Endothelial cell (in vitro differentiated cells): Measurements from ENCODE around the gene TCL1A. TPM values are rescaled to one million over a fixed set of nuclear protein-coding genes. Genes with fewer than 3 reads are reported as not detected.

Experiments
- DNase-seq: peaks from one replicate; pipeline ENCODE4 v3.0.0; 2021; ENCODE audit warnings: low spot score
- H3K27ac Mint-ChIP-seq: one replicate; pipeline ENCODE4 v1.8.0; 2021; ENCODE audit warnings: mixed read lengths, inconsistent platforms; ENCODE audit not compliant: unreplicated experiment
- H3K27me3 Mint-ChIP-seq: one replicate; pipeline ENCODE4 v1.8.0; 2021; ENCODE audit warnings: mild to moderate bottlenecking, moderate library complexity, mixed read lengths, inconsistent platforms; ENCODE audit not compliant: unreplicated experiment
- H3K36me3 Mint-ChIP-seq: one replicate; pipeline ENCODE4 v1.8.0; 2021; ENCODE audit warnings: mild to moderate bottlenecking, low read depth, mixed read lengths, inconsistent platforms; ENCODE audit not compliant: unreplicated experiment
- H3K4me1 Mint-ChIP-seq: one replicate; pipeline ENCODE4 v1.8.0; 2021; ENCODE audit warnings: mild to moderate bottlenecking, mixed read lengths, inconsistent platforms; ENCODE audit not compliant: unreplicated experiment
- H3K4me3 Mint-ChIP-seq: one replicate; pipeline ENCODE4 v1.8.0; 2021; ENCODE audit warnings: mild to moderate bottlenecking, mixed read lengths, inconsistent platforms; ENCODE audit not compliant: unreplicated experiment
- H3K9me3 Mint-ChIP-seq: one replicate; pipeline ENCODE4 v1.8.0; 2021; ENCODE audit warnings: mixed read lengths, inconsistent platforms; ENCODE audit not compliant: unreplicated experiment
- CTCF ChIP-seq: fragments of 200-600 bp; sonication (generic); IDR thresholded peaks from one replicate; pipeline ENCODE4 v1.5.0; 2021; ENCODE audit warnings: antibody characterized with exemption; ENCODE audit not compliant: unreplicated experiment
- total RNA-seq: library from RNA; stranded (reverse); fragmentation: NEBNext Ultra II Directional; extraction: Animal tissue kit (Norgen Biotek cat#: 25700); gene quantifications from one replicate; pipeline ENCODE4 v1.2.1, GENCODE V29; 2021; ENCODE audit not compliant: unreplicated experiment

Gene TCL1A
- total RNA-seq, 1 donor from 2014 or later, result not detected

DNA sequence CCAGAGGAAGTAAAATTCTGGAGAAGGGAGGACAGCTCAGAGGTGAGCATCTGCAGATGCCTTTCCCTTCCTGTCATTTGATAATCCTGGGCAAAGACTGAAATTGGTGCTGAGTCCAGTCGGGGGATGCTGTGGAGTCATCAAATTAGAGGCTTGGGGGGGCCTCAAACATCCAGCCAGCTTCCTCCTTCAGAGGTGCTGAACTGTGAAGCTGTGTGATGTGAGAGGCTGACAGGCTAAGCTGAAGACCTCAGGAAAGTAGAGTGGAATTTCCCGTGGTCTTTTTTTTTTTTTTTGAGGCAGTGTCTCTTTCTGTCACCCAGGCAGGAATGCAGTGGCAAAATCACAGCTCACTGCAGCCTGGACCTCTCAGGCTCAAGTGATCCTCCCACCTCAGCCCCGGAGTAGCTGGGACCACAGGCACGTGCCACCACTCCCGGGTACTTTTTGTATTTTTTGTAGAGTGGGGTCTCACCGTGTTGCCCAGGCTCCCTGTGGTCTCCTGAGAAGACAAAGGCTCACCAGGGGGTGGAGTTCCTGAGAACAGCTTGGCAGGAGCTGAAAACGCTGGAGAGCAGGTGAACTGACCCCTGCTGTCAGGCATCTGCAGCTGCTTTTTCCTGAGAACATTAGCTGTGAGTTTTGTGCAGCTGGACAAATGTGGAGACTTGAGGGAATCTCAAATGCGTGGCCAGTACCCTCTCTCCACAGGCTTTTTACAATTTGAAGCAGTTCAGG is 33.8 kb downstream of the TCL1A start:
- H3K27ac Mint-ChIP-seq, result no peak overlapping the region
- no peaks in the 10 kb centered on the region for H3K36me3 Mint-ChIP-seq
- H3K27me3 Mint-ChIP-seq, result no peaks in the 10 kb centered on the region
- no peak overlapping the region for H3K4me3 Mint-ChIP-seq
- H3K4me1 Mint-ChIP-seq, result no peaks in the 10 kb centered on the region
- TF ChIP-seq CTCF, result no peak
- H3K9me3 Mint-ChIP-seq, result no peaks in the 10 kb centered on the region
- no peak for DNase-seq

DNA sequence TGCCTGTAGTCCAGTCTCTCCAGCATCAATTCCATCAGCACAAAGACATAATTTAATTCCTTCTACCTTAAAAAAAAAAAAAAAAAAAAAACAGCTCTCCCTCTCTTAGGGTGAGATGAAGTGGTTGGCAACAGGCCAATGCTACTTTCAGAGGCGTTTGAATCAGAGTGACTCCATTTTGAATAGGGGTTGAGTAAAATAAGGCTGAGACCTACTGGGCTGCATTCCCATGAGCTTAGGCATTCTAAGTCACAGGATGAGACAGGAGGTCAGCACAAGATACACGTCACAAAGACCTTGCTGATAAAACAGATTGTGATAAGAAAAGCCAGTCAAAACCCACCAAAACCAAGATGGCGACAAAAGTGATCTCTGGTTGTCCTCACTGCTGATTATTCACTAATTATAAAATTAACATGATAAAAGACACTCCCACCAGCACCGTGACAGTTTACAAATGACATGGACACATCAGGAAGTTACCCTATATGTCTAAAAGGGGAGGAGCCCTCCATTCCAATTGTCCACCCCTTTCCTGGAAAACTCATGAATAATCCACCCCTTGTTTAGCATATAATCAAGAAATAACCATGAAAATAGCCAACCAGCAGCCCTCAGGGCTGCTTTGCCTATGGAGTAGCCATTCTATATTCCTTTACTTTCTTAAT is 34.6 kb downstream of the TCL1A start:
- no peak overlapping the region for H3K4me3 Mint-ChIP-seq
- no peak overlapping the region for H3K27ac Mint-ChIP-seq
- no peaks in the 10 kb centered on the region for H3K4me1 Mint-ChIP-seq
- H3K9me3 Mint-ChIP-seq, result no peaks in the 10 kb centered on the region
- H3K27me3 Mint-ChIP-seq, result no peaks in the 10 kb centered on the region
- no peaks in the 10 kb centered on the region for H3K36me3 Mint-ChIP-seq
- TF ChIP-seq CTCF, result no peak
- no peak for DNase-seq

DNA sequence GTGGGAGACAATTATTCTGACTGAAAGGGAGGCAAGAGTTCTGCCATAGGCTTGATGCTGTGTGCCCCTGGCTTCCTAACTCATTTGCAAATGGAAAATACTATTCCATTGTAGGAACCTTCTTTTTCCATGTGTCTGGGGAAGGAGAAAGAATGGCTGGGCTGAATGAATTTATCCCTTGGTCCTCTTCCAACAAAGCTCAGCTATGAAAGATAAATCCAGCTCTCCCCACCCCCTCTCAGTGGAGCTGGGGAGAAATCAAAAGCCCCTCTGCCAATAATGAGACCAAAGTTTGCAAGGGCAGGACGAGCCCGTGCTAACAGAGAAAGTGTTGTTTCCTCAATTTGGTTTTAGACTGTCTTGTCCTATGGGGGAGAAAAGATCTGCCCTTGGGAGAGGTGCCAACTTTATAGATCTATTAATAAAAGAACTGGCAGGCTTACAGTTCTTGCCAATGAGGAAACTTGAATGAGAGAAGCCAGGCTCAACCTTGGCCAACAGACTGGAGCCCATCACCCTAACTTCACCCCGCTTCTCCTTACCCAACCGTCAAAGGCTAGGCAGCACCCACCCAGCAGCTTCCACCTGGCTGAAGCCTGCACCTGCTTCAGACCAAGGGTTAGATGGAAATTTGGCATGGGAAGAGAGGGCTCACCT is 36.6 kb downstream of the TCL1A start:
- Mint-ChIP-seq H3K27ac (no peak overlapping the region), H3K9me3 (no peaks in the 10 kb centered on the region), H3K27me3 (no peaks in the 10 kb centered on the region), H3K4me3 (no peak overlapping the region), H3K4me1 (no peaks in the 10 kb centered on the region), H3K36me3 (no peaks in the 10 kb centered on the region)
- no peak for TF ChIP-seq CTCF
- DNase-seq, result no peak

GRCh38 chr14:95675486-95675885 is 38.4 kb downstream of the TCL1A start:
- Mint-ChIP-seq H3K4me3 (no peak overlapping the region), H3K36me3 (no peaks in the 10 kb centered on the region), H3K4me1 (no peaks in the 10 kb centered on the region), H3K27me3 (no peaks in the 10 kb centered on the region), H3K9me3 (no peaks in the 10 kb centered on the region), H3K27ac (no peak overlapping the region)
- no peak for TF ChIP-seq CTCF
- no peak for DNase-seq

DNA sequence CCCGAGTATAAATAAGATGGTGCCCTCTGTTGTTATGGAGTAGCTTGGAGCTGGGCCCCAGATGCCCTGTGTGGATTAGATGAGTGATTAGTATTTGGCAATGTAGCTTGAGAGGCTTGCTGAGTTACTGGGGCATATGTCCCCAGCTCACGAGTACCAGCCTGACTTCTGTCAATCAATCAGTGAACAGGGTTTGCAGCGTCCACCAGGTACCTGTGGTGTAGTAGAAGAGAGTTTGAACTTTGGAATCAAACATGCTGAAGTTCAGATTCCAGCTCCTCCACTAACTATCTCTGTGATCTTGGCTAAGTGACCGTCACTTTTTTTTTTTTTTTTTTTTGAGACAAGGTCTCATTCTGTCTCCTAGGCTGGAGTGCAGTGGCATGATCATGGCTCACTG is 39.3 kb downstream of the TCL1A start:
- Mint-ChIP-seq H3K27ac (no peak overlapping the region), H3K4me3 (no peak overlapping the region), H3K9me3 (no peaks in the 10 kb centered on the region), H3K27me3 (no peaks in the 10 kb centered on the region), H3K4me1 (no peaks in the 10 kb centered on the region), H3K36me3 (no peaks in the 10 kb centered on the region)
- TF ChIP-seq CTCF, result no peak
- no peak for DNase-seq
